Osteoblast (primary cell): ENCODE measurements around the gene CCDC177. TPM values are rescaled to one million over a fixed set of nuclear protein-coding genes. Genes with fewer than 3 reads are reported as not detected.
A peak's percentile ranks its signal among the peaks of the same experiment; 100 is the strongest.

ENCODE experiments used
- DNase-seq: peaks from one replicate; pipeline ENCODE4 v3.0.0; 2011; ENCODE audit warnings: low spot score, mixed read lengths; ENCODE audit not compliant: insufficient read length; ENCODE audit errors: missing footprints
- H2AFZ ChIP-seq: 2 replicates; pipeline ENCODE4 v1.6.0; 2011; ENCODE audit warnings: mild to moderate bottlenecking, low read length
- H3K27ac ChIP-seq: 2 replicates; pipeline ENCODE4 v1.5.1; 2011; ENCODE audit warnings: mild to moderate bottlenecking, low read depth, low read length, moderate library complexity
- H3K27me3 ChIP-seq: 2 replicates; pipeline ENCODE4 v1.6.0; 2012; ENCODE audit warnings: mild to moderate bottlenecking, control low read depth, inconsistent platforms, low read length, moderate library complexity; ENCODE audit not compliant: insufficient read depth
- H3K36me3 ChIP-seq: 2 replicates; pipeline ENCODE4 v1.5.1; 2011; ENCODE audit warnings: mild to moderate bottlenecking, low read length, control low read depth, moderate library complexity; ENCODE audit not compliant: insufficient read depth
- H3K4me1 ChIP-seq: 2 replicates; pipeline ENCODE4 v1.5.1; 2011; ENCODE audit warnings: mild to moderate bottlenecking, low read length, control low read depth, moderate library complexity; ENCODE audit not compliant: insufficient read depth
- H3K4me2 ChIP-seq: 2 replicates; pipeline ENCODE4 v1.6.0; 2011; ENCODE audit warnings: mild to moderate bottlenecking, low read length; ENCODE audit not compliant: insufficient read depth
- H3K4me3 ChIP-seq: fragments of 200-600 bp; sonication (generic); 3 replicates; pipeline ENCODE4 v1.5.1; 2012; ENCODE audit warnings: mild to moderate bottlenecking, low read length, inconsistent platforms; ENCODE audit not compliant: insufficient read depth
- H3K79me2 ChIP-seq: 2 replicates; pipeline ENCODE4 v1.6.0; 2012; ENCODE audit warnings: mild to moderate bottlenecking, low read length, control low read depth, inconsistent platforms; ENCODE audit not compliant: insufficient read depth
- H3K9me3 ChIP-seq: 2 replicates; pipeline ENCODE4 v1.5.1; 2011; ENCODE audit warnings: low read depth, low read length, control low read depth
- H4K20me1 ChIP-seq: 2 replicates; pipeline ENCODE4 v1.6.0; 2012; ENCODE audit warnings: mild to moderate bottlenecking, low read length, control low read depth; ENCODE audit not compliant: insufficient read depth
- CTCF ChIP-seq: IDR thresholded peaks from 2 replicates; pipeline ENCODE4 v1.5.1; 2011; ENCODE audit warnings: mild to moderate bottlenecking, low read depth, low read length, moderate library complexity; ENCODE audit errors: extremely low read depth
- total RNA-seq: library from RNA; depleted of rRNA; stranded (reverse); fragments of >200 nt; gene quantifications from 2 replicates; pipeline ENCODE4 v1.2.3, GENCODE V29; 2012

The CCDC177 gene
- total RNA-seq, 1 donor = not detected

DNA sequence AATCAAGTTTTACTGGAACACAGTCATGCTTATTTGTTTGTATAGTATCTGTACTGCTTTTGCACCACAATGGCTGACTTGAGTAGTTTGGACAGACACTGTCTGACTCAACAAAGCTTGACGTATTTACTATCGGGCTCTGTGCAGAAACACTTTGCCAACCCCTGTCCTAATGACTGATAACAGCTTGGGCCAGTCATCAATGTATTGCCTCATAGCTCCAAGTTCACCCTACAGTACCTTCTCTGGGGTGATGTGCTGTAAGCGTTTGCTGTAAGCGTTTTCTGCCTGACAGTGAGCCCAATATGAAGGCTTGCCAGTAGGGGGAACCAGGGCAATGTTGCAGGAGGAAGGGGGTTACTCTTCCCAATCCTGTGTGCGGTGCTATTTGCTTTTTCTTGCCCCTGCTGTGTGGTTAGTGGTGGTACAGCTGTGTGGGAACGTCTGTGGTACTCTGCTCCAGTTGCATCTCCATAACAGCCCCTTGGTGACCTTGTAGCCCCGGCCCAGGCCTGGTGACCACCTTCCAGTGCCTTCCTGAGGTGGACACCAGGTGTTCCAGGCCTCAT is 5.4 kb upstream of the CCDC177 start:
- no peaks in the 10 kb centered on the region for H3K36me3 ChIP-seq
- peaks cover 15% of the 10 kb centered on the region for H3K4me1 ChIP-seq
- H4K20me1 ChIP-seq = no peaks in the 10 kb centered on the region
- peaks cover 23% of the 10 kb centered on the region for H3K27me3 ChIP-seq
- H3K79me2 ChIP-seq = no peaks in the 10 kb centered on the region
- no peak overlapping the region for H3K4me2 ChIP-seq
- no peak overlapping the region for H2AFZ ChIP-seq
- DNase-seq = peak; percentile 86
- no peak overlapping the region for H3K27ac ChIP-seq
- TF ChIP-seq CTCF = peak; percentile 77
- H3K9me3 ChIP-seq = no peaks in the 10 kb centered on the region
- no peak overlapping the region for H3K4me3 ChIP-seq

DNA sequence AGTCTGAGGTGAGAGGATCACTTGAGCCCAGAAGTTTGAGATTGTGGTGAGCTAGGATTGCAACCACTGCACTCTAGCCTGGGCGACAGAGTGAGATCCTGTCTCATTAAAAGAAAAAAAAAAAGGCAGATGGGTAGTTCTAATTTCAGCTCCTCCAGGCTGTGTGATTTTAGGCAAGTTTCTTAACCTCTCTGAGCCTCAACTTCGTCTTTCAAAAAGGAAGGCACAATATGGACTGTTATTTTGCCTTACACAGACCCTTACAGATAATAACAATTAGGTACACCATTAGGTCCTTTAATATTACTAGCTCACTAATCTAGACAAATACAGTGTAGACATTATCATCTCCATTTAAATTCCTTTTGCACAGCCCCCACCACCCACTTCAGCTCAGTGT is 4.8 kb upstream of the CCDC177 start:
- Histone ChIP-seq H4K20me1 (no peaks in the 10 kb centered on the region), H3K27ac (no peak overlapping the region), H3K27me3 (peaks cover 29% of the 10 kb centered on the region), H3K79me2 (no peaks in the 10 kb centered on the region), H3K4me1 (peaks cover 15% of the 10 kb centered on the region), H3K36me3 (no peaks in the 10 kb centered on the region), H3K4me2 (no peak overlapping the region), H3K4me3 (no peak overlapping the region), H3K9me3 (no peaks in the 10 kb centered on the region), H2AFZ (no peak overlapping the region)
- no peak for DNase-seq
- no peak for TF ChIP-seq CTCF

DNA sequence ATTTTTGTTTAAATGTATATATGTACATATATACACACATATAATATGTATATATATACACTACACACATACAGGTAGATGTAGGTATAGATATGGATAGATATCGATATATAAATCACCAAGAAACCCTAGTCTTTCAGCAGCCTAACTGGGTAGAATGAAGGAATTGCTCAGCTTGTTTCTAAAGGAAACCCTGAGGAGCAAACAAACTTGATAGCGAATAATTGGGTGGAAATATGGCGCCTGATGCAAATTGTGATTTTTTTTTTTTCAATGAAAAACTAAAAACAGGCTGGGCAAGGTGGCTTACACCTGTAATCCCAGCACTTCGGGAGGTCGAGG is 254 bp upstream of the CCDC177 start:
- Histone ChIP-seq H3K4me1 (peaks cover 6% of the 10 kb centered on the region), H3K36me3 (no peaks in the 10 kb centered on the region), H2AFZ (no peak overlapping the region), H3K79me2 (no peaks in the 10 kb centered on the region), H3K27me3 (peaks cover 71% of the 10 kb centered on the region), H3K9me3 (no peaks in the 10 kb centered on the region), H3K4me2 (peak overlapping the region; percentile 64), H3K4me3 (no peak overlapping the region), H3K27ac (no peak overlapping the region), H4K20me1 (no peaks in the 10 kb centered on the region)
- TF ChIP-seq CTCF = no peak
- DNase-seq = no peak

DNA sequence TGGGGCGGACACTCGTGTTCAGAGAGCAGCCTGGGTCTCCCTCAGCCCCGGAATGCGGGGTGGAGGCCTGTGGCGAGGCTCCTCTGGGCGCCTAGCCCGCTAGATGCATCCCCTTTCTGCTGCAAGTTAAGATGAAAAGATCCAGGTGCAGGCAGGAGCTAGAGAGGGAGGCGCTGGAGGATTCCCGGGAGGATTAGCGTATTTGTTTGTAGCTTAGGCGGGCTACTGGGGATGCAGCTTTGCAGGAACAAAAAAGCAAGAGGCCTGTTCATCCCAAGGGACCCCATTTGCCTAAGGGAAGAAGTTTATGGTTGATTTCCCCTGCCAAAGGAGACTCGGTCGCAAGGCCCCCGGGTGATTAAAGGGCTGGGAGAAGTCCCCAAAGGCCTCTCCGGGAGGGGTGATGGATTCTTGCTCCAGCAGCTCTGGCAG is 824 bp downstream of the CCDC177 start:
- Histone ChIP-seq H3K4me1 (no peaks in the 10 kb centered on the region), H3K36me3 (no peaks in the 10 kb centered on the region), H3K27ac (no peak overlapping the region), H3K4me3 (no peak overlapping the region), H3K9me3 (no peaks in the 10 kb centered on the region), H3K27me3 (peaks cover 82% of the 10 kb centered on the region), H4K20me1 (no peaks in the 10 kb centered on the region), H3K79me2 (no peaks in the 10 kb centered on the region), H3K4me2 (no peak overlapping the region), H2AFZ (no peak overlapping the region)
- TF ChIP-seq CTCF = no peak
- peak; percentile 87 for DNase-seq
